SKM-1 (cell line): ENCODE measurements around the gene COL18A1.
"Not testable (repeated sequence)": the region's sequence is repeated elsewhere in the genome, so short reads cannot be mapped to it uniquely, and the experiment has no call there.

ENCODE experiments used
- DNase-seq: peaks from one replicate; lab custom pipeline; 2025; ENCODE audit not compliant: unreplicated experiment; lab: John Stamatoyannopoulos, UW

Gene COL18A1

GRCh38 chr21:45516071-45516670 lies 111.2 kb downstream of the COL18A1 start:
- no peak for DNase-seq

- no peak for DNase-seq
These were observed 111.7 kb downstream of the COL18A1 start for GRCh38 chr21:45516671-45517151.

- no peak for DNase-seq
These were observed 112.5 kb downstream of the COL18A1 start for GRCh38 chr21:45517249-45518065.

- DNase-seq = no peak
These were observed 113.8 kb downstream of the COL18A1 start for GRCh38 chr21:45518742-45519141.

GRCh38 chr21:45519182-45519581 lies 114.2 kb downstream of the COL18A1 start:
- DNase-seq = no peak

GRCh38 chr21:45521241-45521640 lies 116.3 kb downstream of the COL18A1 start:
- DNase-seq = no peak

- no peak for DNase-seq
These were observed 117.4 kb downstream of the COL18A1 start for GRCh38 chr21:45522381-45522780.

GRCh38 chr21:45522986-45523385 lies 118.0 kb downstream of the COL18A1 start:
- DNase-seq = no peak

GRCh38 chr21:45523411-45524101 lies 118.6 kb downstream of the COL18A1 start:
- DNase-seq = no peak

- DNase-seq = no peak
These were observed 119.8 kb downstream of the COL18A1 start for GRCh38 chr21:45524756-45525152.

GRCh38 chr21:45525153-45525909 lies 120.4 kb downstream of the COL18A1 start:
- no peak for DNase-seq

- no peak for DNase-seq
These were observed 120.9 kb downstream of the COL18A1 start for GRCh38 chr21:45525910-45526306.

GRCh38 chr21:45527151-45527999 lies 122.4 kb downstream of the COL18A1 start:
- DNase-seq = not testable (repeated sequence)

GRCh38 chr21:45528028-45528705 lies 123.2 kb downstream of the COL18A1 start:
- DNase-seq = no peak

- no peak for DNase-seq
These were observed 124.2 kb downstream of the COL18A1 start for GRCh38 chr21:45528981-45529784.

- DNase-seq = no peak
These were observed 124.9 kb downstream of the COL18A1 start for GRCh38 chr21:45529785-45530422.

GRCh38 chr21:45530423-45531113 lies 125.6 kb downstream of the COL18A1 start:
- no peak for DNase-seq

- not testable (repeated sequence) for DNase-seq
These were observed 126.1 kb downstream of the COL18A1 start for GRCh38 chr21:45531114-45531392.
